Lower lobe of right lung (tissue), 2 donors: ENCODE measurements around the gene COASY. TPM values are rescaled to one million over a fixed set of nuclear protein-coding genes. Genes with fewer than 3 reads are reported as not detected.

ENCODE experiments used
- ATAC-seq, 2 donors: fragments of 200-7000 bp; cut with Tn5 transposase; one replicate each; pipeline ENCODE4 v1.9.1; 2020 to 2022; ENCODE audit warnings: mild to moderate bottlenecking in 2 of 2, moderate library complexity in 2 of 2
- DNase-seq: peaks from one replicate; pipeline ENCODE4 v3.0.0-alpha.2; 2020
- H3K27ac ChIP-seq: fragments of 200-600 bp; one replicate; pipeline ENCODE4 v1.8.0; 2022
- H3K27me3 ChIP-seq: fragments of 200-600 bp; one replicate; pipeline ENCODE4 v1.8.0; 2022; ENCODE audit warnings: low read depth
- H3K36me3 ChIP-seq: fragments of 200-600 bp; one replicate; pipeline ENCODE4 v1.8.0; 2022; ENCODE audit warnings: mild to moderate bottlenecking
- H3K4me1 ChIP-seq: fragments of 200-600 bp; one replicate; pipeline ENCODE4 v1.8.0; 2022
- H3K4me3 ChIP-seq: fragments of 200-600 bp; one replicate; pipeline ENCODE4 v1.8.0; 2022; ENCODE audit warnings: mild to moderate bottlenecking
- H3K9me3 ChIP-seq: fragments of 200-600 bp; one replicate; pipeline ENCODE4 v1.8.0; 2022
- intact Hi-C: fragments of 100-400 bp; cut with DNase I; formaldehyde crosslinking; loops from one replicate; pipeline ENCODE4 v1.11.0; 2022
- total RNA-seq: library from RNA; stranded (reverse); fragmentation: NEBNext Ultra II Directional; extraction: Animal tissue kit (Norgen Biotek cat#: 25700); gene quantifications from one replicate; pipeline ENCODE4 v1.2.1, GENCODE V29; 2021
- TF ChIP-seq, protein P1 (sequence below): fragments of 200-600 bp; IDR thresholded peaks from one replicate; pipeline ENCODE4 v1.8.0; 2022; ENCODE audit warnings: antibody characterized with exemption, mild to moderate bottlenecking
- donor health status: DM: no; HTN: yes; CAD: no; lungs with severe emphysema.

COASY gene
- total RNA-seq, 1 donor from 2014 or later, result 65.8 TPM

DNA sequence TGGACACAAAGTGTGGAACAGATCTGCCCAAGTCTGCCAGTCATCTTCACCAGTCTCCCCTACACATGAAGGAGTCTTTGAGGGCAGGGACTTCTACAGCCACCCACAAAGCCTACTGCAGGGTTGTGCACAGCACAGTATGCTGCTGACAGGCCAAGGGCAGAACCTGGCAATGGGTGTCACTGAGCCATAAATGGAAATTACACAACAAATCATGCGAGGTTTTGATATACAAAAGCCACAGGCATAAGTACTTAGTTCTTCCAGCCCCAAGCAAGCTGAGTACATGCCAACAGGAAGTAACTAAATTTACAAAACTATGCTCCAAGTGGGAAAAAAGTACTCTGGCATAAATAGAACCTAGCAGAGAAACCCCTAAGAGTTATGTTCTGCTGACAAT lies 23.4 kb downstream of the COASY start:
- peak; percentile 83 to 84 for ATAC-seq
- Histone ChIP-seq H3K4me3 (no peak overlapping the region), H3K27me3 (no peaks in the 10 kb centered on the region), H3K36me3 (peaks cover 100% of the 10 kb centered on the region), H3K4me1 (peaks cover 31% of the 10 kb centered on the region), H3K27ac (peak overlapping the region; percentile 46), H3K9me3 (no peaks in the 10 kb centered on the region)
- intact Hi-C loops, result no loop called here
- DNase-seq, result no peak
- TF ChIP-seq, protein P1, sequence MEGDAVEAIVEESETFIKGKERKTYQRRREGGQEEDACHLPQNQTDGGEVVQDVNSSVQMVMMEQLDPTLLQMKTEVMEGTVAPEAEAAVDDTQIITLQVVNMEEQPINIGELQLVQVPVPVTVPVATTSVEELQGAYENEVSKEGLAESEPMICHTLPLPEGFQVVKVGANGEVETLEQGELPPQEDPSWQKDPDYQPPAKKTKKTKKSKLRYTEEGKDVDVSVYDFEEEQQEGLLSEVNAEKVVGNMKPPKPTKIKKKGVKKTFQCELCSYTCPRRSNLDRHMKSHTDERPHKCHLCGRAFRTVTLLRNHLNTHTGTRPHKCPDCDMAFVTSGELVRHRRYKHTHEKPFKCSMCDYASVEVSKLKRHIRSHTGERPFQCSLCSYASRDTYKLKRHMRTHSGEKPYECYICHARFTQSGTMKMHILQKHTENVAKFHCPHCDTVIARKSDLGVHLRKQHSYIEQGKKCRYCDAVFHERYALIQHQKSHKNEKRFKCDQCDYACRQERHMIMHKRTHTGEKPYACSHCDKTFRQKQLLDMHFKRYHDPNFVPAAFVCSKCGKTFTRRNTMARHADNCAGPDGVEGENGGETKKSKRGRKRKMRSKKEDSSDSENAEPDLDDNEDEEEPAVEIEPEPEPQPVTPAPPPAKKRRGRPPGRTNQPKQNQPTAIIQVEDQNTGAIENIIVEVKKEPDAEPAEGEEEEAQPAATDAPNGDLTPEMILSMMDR, result no peak

GRCh38 chr17:42586514-42587230 lies 24.7 kb downstream of the COASY start:
- no peaks in the 10 kb centered on the region for H3K9me3 ChIP-seq
- intact Hi-C loops, result no loop called here
- H3K27ac ChIP-seq, result peak overlapping the region; percentile 18
- H3K4me3 ChIP-seq, result no peak overlapping the region
- H3K27me3 ChIP-seq, result no peaks in the 10 kb centered on the region
- ATAC-seq, result no peak
- H3K4me1 ChIP-seq, result peaks cover 31% of the 10 kb centered on the region
- H3K36me3 ChIP-seq, result peaks cover 100% of the 10 kb centered on the region
- TF ChIP-seq, protein P1, result no peak
- DNase-seq, result no peak

GRCh38 chr17:42590886-42591285 lies 28.9 kb downstream of the COASY start:
- peaks cover 82% of the 10 kb centered on the region for H3K36me3 ChIP-seq
- no peaks in the 10 kb centered on the region for H3K9me3 ChIP-seq
- TF ChIP-seq, protein P1, result no peak
- no peak overlapping the region for H3K4me3 ChIP-seq
- H3K27me3 ChIP-seq, result no peaks in the 10 kb centered on the region
- no peak for ATAC-seq
- intact Hi-C loops, result no loop called here
- H3K4me1 ChIP-seq, result peaks cover 18% of the 10 kb centered on the region
- H3K27ac ChIP-seq, result no peak overlapping the region
- no peak for DNase-seq

- intact Hi-C loops, result no loop called here
- Histone ChIP-seq H3K27ac (no peak overlapping the region), H3K27me3 (no peaks in the 10 kb centered on the region), H3K4me1 (peaks cover 13% of the 10 kb centered on the region), H3K9me3 (no peaks in the 10 kb centered on the region), H3K4me3 (no peak overlapping the region), H3K36me3 (peaks cover 82% of the 10 kb centered on the region)
- ATAC-seq (no peak), DNase-seq (no peak)
- TF ChIP-seq, protein P1, result no peak
Observed at GRCh38 chr17:42591411-42591810, 29.5 kb downstream of the COASY start.

GRCh38 chr17:42596386-42596785 lies 34.4 kb downstream of the COASY start:
- ATAC-seq (no peak), DNase-seq (no peak)
- intact Hi-C loops, result no loop called here
- Histone ChIP-seq H3K27me3 (no peaks in the 10 kb centered on the region), H3K9me3 (no peaks in the 10 kb centered on the region), H3K4me3 (no peak overlapping the region), H3K27ac (no peak overlapping the region), H3K36me3 (peaks cover 45% of the 10 kb centered on the region), H3K4me1 (peaks cover 12% of the 10 kb centered on the region)
- TF ChIP-seq, protein P1, result no peak
